NCI-H2196 (cell line): ENCODE results near the gene NR2C2.

Experiments used
- DNase-seq: peaks from one replicate; lab custom pipeline; 2025; ENCODE audit not compliant: unreplicated experiment; lab: John Stamatoyannopoulos, UW

NR2C2 gene

DNA sequence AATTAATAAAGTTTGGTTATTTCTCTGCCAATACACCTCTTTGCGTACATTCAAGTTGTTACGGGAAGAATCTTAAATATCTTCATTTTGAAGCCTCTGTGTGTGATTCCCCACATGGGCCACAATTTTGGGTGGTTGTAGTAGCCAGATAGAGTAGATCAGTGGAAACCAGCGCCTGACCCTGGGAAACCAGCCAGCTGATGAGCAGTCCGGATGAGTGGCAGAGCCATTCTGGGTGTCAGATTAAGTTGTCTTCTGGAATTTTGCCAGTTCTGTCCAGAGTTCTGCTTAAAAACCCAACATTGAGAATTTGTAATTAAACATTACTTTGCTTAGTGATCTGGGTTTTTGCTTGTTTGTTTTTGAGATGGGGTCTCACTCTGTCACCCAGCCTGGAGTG, 68.1 kb downstream of the NR2C2 start:
- DNase-seq: no peak

DNA sequence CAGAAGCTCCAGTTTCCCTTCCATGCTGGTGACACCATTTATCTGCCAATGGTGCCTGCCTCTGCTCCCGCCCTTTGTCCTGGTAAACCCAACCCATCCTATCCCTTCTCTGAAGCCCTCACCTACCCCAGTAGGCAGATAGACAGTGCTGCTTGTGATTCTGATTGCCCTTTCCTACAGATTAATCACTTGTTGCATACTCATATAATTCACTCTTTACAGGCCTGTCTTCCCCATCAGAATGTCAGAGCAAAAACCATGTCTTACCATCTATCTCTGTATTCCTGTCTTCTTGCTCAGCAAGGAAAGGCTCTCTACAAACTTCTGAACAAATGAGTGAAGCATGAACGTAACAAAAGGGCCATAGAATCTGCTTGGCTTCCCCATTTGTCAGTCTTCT, 69.8 kb downstream of the NR2C2 start:
- no peak for DNase-seq

DNA sequence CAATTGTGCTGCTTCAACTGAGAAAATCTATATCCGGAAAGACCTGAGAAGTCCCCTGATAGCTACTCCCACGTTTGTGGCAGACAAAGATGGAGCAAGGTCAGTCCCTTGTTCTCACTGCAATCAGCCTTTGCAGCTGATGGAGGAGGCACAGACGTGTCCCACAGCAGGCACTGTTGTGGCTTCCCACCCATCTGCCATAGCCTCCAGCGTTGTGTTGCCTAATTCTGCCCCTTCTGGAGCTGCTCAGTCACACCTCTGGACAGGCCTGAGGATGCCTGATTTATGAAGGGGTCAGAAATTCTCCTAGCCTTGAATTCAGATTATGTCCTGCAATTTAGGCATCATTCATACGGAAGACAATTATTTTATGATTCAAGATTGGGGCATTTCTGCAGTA, 75.9 kb downstream of the NR2C2 start:
- no peak for DNase-seq

DNA sequence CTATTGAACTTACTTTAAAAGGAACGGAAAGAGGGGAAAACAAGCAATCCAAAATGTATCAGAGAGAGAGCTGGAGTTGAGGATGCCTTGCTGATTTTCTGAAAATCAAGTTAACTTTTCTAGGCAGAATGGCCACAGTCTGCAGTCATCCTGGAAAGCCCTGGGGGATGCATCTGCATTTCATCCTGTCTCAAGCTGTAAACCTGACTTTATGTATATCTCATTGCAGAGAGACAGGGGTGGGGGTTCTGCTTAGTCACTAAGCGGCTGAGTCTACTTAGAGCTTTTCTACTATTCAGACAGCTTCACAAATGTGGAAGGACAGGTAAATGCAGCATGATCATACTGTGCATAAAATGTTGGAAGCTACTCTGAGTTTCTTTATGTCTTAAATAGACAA, 76.3 kb downstream of the NR2C2 start:
- no peak for DNase-seq

DNA sequence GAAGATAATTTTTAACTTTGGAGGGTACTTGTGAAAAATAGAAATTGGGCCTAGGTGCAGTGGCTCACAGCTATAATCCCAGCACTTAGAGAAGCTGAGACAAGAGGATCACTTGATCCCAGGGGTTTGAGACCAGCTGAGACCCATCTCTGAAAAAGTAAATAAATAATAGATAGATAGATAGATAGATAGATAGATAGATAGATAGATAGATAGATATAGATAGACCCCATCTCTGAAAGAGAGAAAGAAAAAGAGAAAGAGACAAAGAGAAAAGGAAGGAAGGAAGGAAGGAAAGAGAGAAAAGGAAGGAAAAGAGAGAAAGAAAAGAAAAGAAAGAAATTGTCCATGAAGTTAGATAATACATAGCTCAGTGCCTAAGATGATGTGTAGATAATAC, 82.2 kb downstream of the NR2C2 start:
- DNase-seq: no peak

DNA sequence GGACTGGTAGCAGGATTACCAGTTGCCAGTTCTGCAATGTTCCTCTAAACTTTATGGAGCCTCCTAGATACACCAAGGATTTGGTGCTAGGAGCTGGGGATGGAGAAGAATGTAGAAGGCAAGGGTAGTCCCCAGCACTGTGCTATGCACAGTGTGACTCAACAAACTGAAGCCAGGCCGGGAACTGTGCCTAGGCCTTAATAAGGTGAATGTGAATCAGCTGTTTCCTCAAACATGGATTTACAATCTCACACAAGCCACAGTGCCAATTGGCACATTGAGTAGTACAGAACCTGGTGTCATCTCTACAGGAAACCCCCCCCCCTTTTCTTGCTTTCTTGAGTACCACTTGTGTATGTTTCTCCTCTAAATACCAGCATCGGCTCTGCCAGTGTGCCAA, 85.3 kb downstream of the NR2C2 start:
- no peak for DNase-seq

DNA sequence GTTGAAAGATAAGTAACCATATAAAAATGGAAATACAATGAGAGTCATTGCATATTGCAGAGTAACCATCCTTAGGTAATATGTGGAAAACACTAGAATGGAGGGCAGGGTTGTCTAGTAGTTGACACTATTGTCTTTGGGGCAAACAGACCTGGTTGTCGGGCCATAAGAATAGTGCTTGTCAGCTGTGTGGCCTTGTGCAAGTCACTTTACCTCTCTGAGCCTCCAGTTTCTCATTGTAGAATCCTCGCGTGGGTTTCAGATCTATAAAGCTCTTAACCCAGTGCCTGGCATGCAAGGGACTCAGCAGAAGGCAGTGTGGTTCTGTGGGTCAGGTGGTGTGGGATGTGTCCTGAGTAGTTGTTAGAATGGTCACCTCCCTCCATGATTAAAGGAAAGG, 85.7 kb downstream of the NR2C2 start:
- DNase-seq: no peak

DNA sequence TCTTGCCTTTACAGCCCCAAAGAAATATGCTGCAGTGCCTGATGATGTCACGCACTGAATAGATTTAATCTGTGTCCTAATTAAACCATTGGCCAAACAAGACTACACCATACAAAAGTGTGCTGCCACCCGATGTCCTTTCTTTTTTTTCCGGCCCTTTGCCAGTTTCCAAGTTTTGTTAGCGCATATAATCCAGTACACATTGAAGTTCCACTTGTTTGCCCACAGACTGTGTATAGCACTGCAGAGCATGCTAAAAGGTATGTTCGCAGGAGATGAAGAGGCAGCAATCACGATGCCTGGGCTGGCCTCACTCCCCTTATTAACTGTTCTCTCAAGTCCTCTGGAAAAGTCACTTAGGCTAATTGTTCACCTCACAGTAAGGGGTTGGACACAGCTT, 90.9 kb downstream of the NR2C2 start:
- DNase-seq: no peak

DNA sequence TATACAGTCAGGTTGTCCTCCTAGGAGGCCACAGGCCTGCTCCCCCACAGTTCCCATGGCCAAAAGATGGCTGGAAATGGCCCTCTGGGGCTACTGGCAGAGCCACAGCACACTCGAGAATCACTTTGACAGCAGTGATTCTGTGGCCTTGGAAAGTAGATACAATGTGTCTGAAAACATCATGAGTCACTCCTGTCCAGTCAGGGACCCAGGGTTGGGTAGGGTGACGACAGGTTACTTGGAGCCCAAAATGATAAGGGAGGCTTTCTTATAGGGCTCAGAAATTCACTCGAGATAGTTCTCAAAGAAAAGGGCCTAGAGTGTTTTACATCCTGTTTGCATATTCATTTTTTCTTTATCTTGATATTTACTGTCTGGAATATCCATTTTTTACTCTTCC, 93.5 kb downstream of the NR2C2 start:
- DNase-seq: no peak

DNA sequence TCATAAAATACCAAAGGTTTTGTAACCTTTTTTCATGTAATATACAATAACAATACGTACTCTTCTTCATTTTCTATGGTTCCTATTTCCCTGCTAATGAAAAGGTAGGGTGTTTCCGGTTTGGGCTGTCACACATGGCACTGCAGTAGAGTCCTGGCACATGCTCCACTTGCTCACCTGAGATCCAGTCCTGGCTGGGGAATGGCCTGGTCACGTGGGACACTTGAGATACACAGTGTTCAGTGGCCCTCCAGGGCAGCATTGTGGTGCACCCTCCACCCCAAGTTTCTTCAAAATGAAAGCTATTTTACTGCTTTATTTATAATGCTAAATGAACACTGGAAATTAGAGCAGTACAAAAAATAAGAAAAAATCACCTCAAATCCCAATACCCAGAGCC, 94.6 kb downstream of the NR2C2 start:
- no peak for DNase-seq

DNA sequence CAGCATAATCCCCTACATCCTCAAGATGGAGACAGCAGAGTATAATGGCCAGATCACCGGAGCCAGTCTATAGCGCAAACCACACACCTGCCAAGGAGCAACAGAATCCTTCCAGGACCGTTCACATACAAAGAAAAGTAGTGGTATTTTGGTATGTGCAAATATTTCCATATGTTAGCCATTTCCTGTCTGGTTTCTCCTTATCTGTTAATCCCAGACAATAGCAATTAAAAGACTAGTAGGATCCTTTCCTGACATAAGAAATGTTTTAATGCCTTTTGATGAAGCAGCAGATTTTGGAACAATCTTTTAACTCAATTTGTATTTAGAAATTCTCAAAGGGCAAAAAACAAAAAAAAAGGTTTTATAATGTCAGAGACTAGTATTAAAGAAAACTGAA, 95.6 kb downstream of the NR2C2 start:
- no peak for DNase-seq

DNA sequence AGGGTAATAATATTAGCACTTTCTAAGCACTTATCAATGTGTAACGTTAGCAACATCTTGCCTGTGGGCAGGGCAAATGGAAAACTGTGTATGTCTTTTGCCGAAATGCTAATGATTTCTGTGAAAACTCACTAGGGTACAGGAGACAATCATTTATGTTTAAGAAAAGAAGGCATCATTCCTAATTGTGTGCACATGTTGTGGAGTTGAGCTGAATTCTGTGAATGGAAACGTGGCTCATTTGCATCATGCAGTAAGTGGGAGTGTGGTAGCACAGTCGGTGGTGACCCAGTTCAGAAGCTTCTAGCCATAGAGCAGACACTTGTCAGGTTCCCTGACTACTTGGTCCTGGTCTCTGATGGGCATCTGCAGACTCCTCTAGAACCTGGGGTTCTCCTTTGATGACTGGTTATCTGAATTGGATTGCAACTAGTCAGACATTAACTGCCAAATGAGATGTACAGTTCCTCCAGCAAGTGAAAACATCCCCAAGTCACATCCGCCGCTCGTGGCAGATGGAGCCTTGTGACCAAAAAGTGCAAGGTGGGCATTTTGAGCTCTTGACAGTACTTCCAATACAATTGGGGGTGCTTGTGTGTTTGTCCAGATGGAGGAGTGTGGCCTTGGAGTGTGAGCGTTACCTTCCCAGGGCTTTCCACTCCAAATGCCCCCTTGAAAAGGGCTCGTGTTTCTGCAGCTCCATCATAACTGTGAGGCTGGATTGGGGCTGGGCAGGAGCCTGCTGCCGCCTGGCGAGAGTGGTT, 96.2 kb downstream of the NR2C2 start:
- no peak for DNase-seq

DNA sequence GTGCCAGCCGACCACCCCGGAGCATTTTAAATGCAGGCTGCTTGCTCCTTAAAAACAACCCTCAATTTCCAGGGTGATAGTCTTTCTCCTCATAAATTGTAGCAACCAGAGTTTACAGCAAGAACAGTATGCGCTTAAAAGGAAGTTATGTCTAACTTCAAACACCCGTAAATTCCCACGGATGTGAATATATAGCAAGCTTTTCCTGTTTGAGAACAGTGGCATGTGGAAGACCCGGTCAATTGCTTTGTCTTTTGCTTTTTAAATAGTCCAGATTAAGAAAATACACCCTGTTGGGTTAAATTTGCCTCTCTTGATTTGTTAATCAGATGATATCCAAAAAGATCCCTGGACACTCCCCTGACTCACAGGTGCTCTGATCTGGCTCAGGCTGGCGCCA, 96.9 kb downstream of the NR2C2 start:
- DNase-seq: no peak

DNA sequence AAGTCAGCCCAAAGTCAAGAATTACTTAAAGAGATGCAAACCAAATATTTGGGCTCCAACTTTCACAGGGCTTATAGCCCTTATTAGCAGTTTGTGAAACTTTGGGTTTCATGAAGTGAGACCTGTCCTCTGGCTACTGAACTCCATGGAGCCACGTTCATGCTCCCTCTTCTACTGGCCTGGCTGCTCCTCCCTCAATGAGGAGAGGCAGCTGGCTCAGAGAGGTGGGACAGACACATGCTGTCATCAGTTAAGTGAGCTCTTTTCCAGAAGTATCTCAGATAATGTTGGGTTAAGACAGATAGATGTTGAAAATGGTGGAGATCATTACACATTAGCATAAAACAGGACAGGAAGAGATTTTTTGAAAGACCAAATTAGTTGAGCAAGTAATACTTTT, 98.3 kb downstream of the NR2C2 start:
- DNase-seq: no peak

DNA sequence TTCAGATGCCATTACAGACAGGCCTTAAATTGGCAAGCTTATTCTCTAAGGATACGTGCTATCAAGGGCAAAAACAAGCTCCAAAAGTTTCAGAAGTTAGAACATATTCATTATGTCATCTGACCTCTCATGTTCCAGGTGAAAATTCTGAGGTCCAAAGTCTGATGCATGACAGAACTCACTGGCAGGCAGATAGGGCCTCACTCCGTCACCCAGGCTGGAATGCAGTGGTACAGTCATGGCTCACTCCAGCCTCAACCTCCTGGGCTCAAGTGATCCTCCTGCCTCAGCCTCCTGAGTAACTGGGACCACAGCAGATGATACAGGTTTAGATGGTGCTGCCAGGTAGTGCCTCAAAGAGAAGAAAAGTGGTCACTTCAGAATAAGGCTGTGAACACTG, 102.2 kb downstream of the NR2C2 start:
- DNase-seq: no peak

DNA sequence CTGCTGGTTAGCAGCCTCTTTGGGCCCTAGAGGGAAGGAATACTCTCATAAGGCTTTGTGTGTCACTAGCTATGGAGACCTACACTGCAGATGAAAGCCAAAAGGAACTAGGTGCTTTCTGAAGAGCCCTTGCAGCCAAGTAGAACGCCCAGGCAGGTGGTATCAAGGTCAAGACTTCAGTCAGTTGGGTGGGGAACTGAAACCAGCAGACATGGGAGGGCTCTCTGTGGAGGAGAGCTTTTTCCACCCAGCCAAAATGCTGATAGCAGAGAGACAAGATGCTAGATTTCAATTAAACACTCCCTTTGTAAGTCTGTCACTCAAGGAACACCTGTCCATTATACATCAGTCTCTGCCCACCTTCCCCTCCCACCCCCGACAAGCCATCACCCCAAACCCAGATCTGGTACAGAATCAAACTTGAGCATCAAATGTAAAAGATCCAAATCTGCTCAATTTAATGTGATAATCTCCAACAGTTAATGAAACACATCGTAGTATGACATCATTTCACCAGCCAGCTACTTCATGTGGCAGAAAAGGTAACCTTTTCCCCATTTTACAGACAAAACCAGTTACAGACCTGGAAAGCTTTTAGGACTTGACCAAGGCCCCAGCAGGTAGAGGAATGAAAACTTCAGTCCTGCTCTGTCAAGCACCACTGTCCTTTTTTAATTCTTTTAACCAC, 103.2 kb downstream of the NR2C2 start:
- no peak for DNase-seq

DNA sequence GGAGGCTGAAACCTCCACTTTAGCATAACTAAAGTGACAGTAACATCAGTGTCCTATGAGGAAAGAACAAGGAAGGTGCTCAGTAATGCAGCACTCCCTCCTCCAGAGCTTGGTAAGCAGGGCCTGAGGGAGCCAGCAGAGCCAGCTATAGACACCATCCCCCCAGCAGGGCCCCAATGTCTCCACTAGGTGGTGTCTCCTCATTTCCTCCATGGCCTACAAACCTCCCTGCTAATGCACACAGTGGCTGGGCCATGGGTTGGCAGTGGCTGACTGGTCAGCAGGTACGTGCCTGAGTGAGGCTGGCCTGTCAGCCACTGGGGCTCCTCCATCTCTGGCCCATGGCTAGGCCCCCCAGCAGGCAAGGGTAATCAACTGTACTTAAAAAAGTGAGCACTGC, 104.1 kb downstream of the NR2C2 start:
- DNase-seq: peak; percentile 13

DNA sequence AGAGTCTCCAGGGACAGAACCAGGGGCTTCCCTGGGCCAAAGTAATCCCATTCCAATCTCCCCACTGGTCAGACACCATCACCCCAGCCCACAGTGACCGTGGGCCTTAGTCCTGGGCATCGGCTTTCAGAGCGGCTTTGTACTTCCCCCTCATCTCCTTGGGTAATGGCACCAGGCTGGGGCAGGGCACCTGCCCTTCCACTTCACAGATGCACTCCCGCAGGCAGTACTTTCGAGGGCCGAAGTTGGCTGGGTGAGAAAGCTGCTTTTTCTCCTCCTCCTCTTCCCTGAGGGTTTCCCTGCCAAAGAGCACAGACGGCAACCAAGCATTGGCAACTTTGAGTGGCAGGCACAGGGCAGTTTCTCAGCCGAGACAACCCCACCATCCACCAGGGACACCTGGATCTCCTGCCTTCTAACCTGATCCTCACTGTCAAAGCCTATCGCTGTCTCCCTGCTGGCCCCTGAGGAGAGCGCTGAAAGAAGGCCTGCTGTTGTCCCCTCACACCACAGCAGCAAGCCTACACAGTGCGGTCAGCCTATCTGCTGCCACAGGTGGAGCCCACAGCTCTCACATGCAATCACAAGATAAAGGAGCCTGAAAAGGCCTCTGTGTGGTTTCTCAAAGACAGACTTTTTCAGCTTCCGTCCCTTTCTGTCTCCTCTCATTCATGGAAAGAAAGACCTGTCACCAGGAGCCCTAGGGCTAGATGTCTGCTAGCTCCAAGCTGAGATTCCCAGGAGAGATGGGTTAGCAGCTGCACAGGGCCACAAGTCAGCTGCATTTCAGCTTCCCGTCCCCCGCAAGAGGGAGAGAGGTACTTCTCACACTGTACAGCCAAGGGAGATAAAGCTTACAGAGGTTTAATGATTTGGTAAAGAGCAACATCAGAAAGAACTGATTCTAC, 105.2 kb downstream of the NR2C2 start:
- no peak for DNase-seq

DNA sequence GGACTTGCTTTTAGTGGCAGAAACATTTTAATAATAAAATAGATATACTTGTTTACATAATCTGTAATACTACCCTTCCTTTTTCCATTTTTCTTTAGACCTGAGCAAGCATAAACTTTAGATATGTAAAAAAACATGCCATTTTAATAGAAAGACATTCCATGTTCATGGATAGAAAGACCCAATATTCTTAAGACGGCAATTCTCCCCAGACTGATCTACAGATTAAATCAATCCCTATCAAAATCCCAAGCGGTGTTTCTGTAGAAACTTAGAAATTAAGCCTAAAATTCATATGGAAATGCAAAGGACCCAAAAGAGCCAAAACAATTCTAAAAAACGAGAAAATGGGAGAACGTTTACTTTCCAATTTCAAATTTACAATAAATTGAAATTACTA, 106.2 kb downstream of the NR2C2 start:
- no peak for DNase-seq

DNA sequence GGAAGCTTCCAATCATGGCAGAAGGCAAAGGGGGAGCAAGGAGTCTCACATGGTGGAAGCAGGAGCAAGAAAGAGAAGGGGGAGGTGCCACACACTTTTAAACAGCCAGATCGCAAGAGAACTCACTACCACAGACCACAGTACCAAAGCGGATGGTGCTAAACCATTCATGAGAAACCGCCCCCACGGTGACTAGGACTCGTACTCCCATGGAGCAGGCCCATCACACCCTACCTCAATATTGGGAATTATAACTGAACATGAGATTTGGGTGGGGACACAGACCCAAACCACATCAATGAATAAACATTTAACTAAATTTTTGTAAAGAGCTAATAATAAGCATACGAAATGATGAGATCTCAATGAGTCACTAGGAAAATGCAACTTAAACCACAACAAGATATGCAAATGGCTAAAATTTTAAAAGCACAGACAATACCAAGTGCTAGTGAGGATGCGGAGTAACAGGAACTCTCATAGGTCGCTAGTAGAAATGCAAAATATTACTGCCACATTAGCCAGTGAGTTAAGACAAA, 107.7 kb downstream of the NR2C2 start:
- DNase-seq: no peak

DNA sequence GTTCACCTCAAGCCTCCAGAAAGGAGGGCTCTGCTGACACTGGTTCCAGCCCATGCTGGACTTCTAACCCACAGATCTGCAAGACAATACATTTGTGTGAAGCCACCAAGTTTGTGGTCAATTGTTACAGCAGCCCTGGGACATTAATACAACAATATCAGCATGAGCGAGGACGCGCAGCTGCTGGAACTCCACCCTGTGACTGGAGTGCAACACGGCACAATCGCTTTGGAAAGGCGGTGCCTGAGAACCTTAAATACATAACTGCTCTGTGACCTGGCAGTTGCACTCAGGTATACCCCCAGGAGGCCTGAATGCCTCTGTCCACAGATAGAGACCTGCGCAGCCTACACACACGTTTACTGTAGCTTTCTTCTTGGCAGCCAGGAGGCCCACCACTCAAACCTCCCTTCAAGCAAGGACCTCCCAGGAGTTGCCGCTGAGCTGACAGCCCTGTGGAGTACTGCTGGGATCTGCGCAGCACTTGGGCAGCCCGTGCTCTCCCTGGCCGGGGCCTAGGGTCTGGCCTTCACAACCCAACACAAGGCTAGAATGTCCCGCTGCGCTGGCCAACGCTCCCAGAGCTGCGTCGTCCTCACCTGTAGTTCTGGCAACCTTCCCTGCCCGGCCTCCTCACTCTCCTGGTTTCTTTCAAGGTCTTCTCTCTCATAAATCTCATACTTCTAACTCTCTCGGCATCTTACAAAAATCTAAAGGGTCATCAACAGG, 109.5 kb downstream of the NR2C2 start:
- no peak for DNase-seq
